HepG2 (cell line): ENCODE measurements around the gene CD28. TPM values are rescaled to one million over a fixed set of nuclear protein-coding genes. Genes with fewer than 3 reads are reported as not detected.

Source experiments
- ATAC-seq: fragments of 200-7000 bp; cut with Tn5 transposase; 3 replicates; pipeline ENCODE4 v1.9.1; 2020; ENCODE audit warnings: mild to moderate bottlenecking, moderate library complexity
- BruUV-seq: library from RNA; stranded (reverse); fragments of 400-500 nt; replicated peaks from 2 replicates; lab custom pipeline; 2021; lab: Mats Ljungman, UMichigan
- CTCF ChIA-PET: fragments of 300-600 bp; formaldehyde crosslinking; extraction: SDS; loops from one replicate; lab custom pipeline; 2021; ENCODE audit warnings: low total read pairs, inconsistent platforms, low intra/inter-chr PET ratio; lab: Yijun Ruan, JAX
- POLR2A ChIA-PET: fragments of 350-600 bp; sonication (Branson Sonifier 250); formaldehyde crosslinking; loops from one replicate; lab custom pipeline; 2020; ENCODE audit warnings: antibody characterized with exemption, inconsistent platforms; lab: Yijun Ruan, JAX
- DNase-seq: peaks from one replicate; pipeline ENCODE4 v3.0.0-alpha.2; 2015; ENCODE audit warnings: low spot score
- FAIRE-seq: peaks from 3 replicates; lab custom pipeline; 2011; peaks lifted over from hg19 to GRCh38; lab: Jason Lieb, UNC
- H2AFZ ChIP-seq: one replicate; pipeline ENCODE4 v1.6.1; 2011; ENCODE audit warnings: low read length, inconsistent platforms
- H3K27ac ChIP-seq: fragments of 300-600 bp; 3 replicates; pipeline ENCODE4 v1.8.0; 2011; ENCODE audit warnings: mixed run types, mild to moderate bottlenecking, mixed read lengths, low read length, inconsistent platforms; ENCODE audit not compliant: insufficient read depth; ENCODE audit errors: extremely low read length
- H3K27me3 ChIP-seq, 2 experiments: fragments of 200-600 bp in 1 of 2; 2 replicates in 1 of 2; 3 replicates in 1 of 2; pipeline versions ENCODE4 v1.6.0 to v1.8.0; 2011; ENCODE audit warnings: low read length in 2 of 2, mild to moderate bottlenecking in 2 of 2, moderate library complexity in 2 of 2, inconsistent platforms in 1 of 2; ENCODE audit not compliant: insufficient read depth in 2 of 2, control insufficient read depth in 1 of 2
- H3K36me3 ChIP-seq, 2 experiments: fragments of 200-600 bp in 1 of 2; replicated peaks in 1 of 2; 2 replicates in 1 of 2; 3 replicates in 1 of 2; pipeline versions ENCODE4 v1.5.1 to v1.8.0; 2011; ENCODE audit warnings: low read length in 2 of 2, inconsistent platforms in 1 of 2; ENCODE audit not compliant: insufficient read depth in 2 of 2, control insufficient read depth in 1 of 2
- H3K4me1 ChIP-seq: 2 replicates; pipeline ENCODE4 v1.5.1; 2012; ENCODE audit warnings: low read length, inconsistent platforms; ENCODE audit not compliant: insufficient read depth
- H3K4me2 ChIP-seq: 2 replicates; pipeline ENCODE4 v1.6.0; 2011; ENCODE audit warnings: low read depth, low read length, inconsistent platforms
- H3K4me3 ChIP-seq, 3 experiments: fragments of 200-600 bp in 1 of 3; sonication (generic), shearing (Covaris generic) in 1 of 3; replicated peaks in 1 of 3; 2 replicates each; pipeline ENCODE4 v1.5.1; 2011 to 2016; ENCODE audit warnings: low read length in 3 of 3, inconsistent platforms in 2 of 3, low read depth in 2 of 3, mild to moderate bottlenecking in 2 of 3, control low read depth in 1 of 3, mixed read lengths in 1 of 3; ENCODE audit not compliant: insufficient read depth in 1 of 3
- H3K79me2 ChIP-seq: one replicate; pipeline ENCODE4 v1.6.1; 2011; ENCODE audit warnings: low read length, inconsistent platforms; ENCODE audit not compliant: insufficient read depth
- H3K9ac ChIP-seq: 2 replicates; pipeline ENCODE4 v1.6.0; 2011; ENCODE audit warnings: mild to moderate bottlenecking, low read depth, low read length, inconsistent platforms; ENCODE audit not compliant: insufficient read depth
- H3K9me3 ChIP-seq: 2 replicates; pipeline ENCODE4 v1.5.1; 2012; ENCODE audit warnings: mild to moderate bottlenecking, low read length
- H4K20me1 ChIP-seq: 2 replicates; pipeline ENCODE4 v1.6.0; 2011; ENCODE audit warnings: inconsistent platforms, mild to moderate bottlenecking, low read length, moderate library complexity; ENCODE audit not compliant: insufficient read depth
- AHDC1 ChIP-seq: sonication (generic); formaldehyde crosslinking; IDR thresholded peaks from 2 replicates; pipeline ENCODE4 v1.5.1; 2020; ENCODE audit warnings: mild to moderate bottlenecking, missing genetic modification reagents, borderline replicate concordance
- ATM ChIP-seq: fragments of 450-650 bp; IDR thresholded peaks from 2 replicates; pipeline ENCODE4 v1.7.1; 2017; ENCODE audit warnings: mild to moderate bottlenecking, borderline replicate concordance
- CBX2 ChIP-seq, 2 experiments: fragments of 200-600 bp in 1 of 2; sonication (generic); formaldehyde crosslinking in 1 of 2; IDR thresholded peaks; 2 replicates each; pipeline versions ENCODE4 v1.7.0 to v1.8.1; 2018 to 2022; ENCODE audit warnings: low read depth in 2 of 2, low read length in 1 of 2, mild to moderate bottlenecking in 1 of 2, missing genetic modification reagents in 1 of 2
- DZIP1 ChIP-seq: sonication (generic); formaldehyde crosslinking; IDR thresholded peaks from 2 replicates; pipeline ENCODE4 v1.5.0; 2020; ENCODE audit warnings: mild to moderate bottlenecking, missing genetic modification reagents
- E2F2 ChIP-seq: sonication (generic); formaldehyde crosslinking; IDR thresholded peaks from 2 replicates; pipeline ENCODE4 v1.4.0; 2020; ENCODE audit warnings: missing genetic modification reagents, borderline replicate concordance
- ELF3 ChIP-seq: IDR thresholded peaks from 2 replicates; pipeline ENCODE4 v1.6.1; 2016; ENCODE audit warnings: missing genetic modification reagents, missing compliant biosample characterization
- FOXK2 ChIP-seq: fragments of 450-650 bp; IDR thresholded peaks from 2 replicates; pipeline ENCODE4 v1.6.1; 2016
- GMEB2 ChIP-seq: IDR thresholded peaks from 2 replicates; pipeline ENCODE4 v1.6.1; 2016; ENCODE audit warnings: missing biosample characterization, missing genetic modification reagents, low read depth
- HNRNPUL1 ChIP-seq: fragments of 200-400 bp; formaldehyde crosslinking; IDR thresholded peaks from 2 replicates; pipeline ENCODE4 v1.6.1; 2017; ENCODE audit warnings: low read depth, mild to moderate bottlenecking, low read length, moderate library complexity
- MED13 ChIP-seq: sonication (generic); formaldehyde crosslinking; IDR thresholded peaks from 2 replicates; pipeline ENCODE4 v1.5.0; 2020; ENCODE audit warnings: missing genetic modification reagents
- NCOA1 ChIP-seq: sonication (generic); formaldehyde crosslinking; IDR thresholded peaks from 2 replicates; pipeline ENCODE4 v1.9.0; 2021; ENCODE audit warnings: missing genetic modification reagents
- NFKBIZ ChIP-seq: IDR thresholded peaks from 2 replicates; pipeline ENCODE4 v1.6.1; 2018; ENCODE audit warnings: missing genetic modification reagents, missing compliant biosample characterization
- NKX3-1 ChIP-seq: sonication (generic); formaldehyde crosslinking; IDR thresholded peaks from 2 replicates; pipeline ENCODE4 v1.5.0; 2020; ENCODE audit warnings: missing genetic modification reagents
- PHF5A ChIP-seq: IDR thresholded peaks from one replicate; pipeline ENCODE4 v1.6.1; 2018; ENCODE audit warnings: low read depth, missing genetic modification reagents; ENCODE audit not compliant: unreplicated experiment
- ZNF7 ChIP-seq: IDR thresholded peaks from 2 replicates; pipeline ENCODE4 v1.6.1; 2016; ENCODE audit warnings: missing biosample characterization, missing genetic modification reagents
- WGBS: methylation state at CpG from one replicate; pipeline ENCODE4 v1.1.6; 2017; ENCODE audit warnings: low lambda C conversion rate; 5-methylcytosine and 5-hydroxymethylcytosine counted together
- in situ Hi-C: cut with HindIII; loops from 2 replicates; pipeline ENCODE4 v1.10.0; 2017; ENCODE audit warnings: low pct_unique_long_range_greater_than_20kb; ENCODE audit not compliant: extremely low pct_ligation_motif_present
- intact Hi-C: fragments of 100-400 bp; cut with micrococcal nuclease; formaldehyde crosslinking; loops from one replicate; pipeline ENCODE4 v1.10.0; 2022; ENCODE audit not compliant: unreplicated experiment
- polyA plus RNA-seq, 8 experiments: library from polyadenylated mRNA; depleted of rRNA in 3 of 8; stranded (reverse) in 7 of 8; unstranded in 1 of 8; fragments of >200 nt; fragmentation: Illumina TruSeq in 4 of 8; extraction: Trizol in 4 of 8; gene quantifications; 2 replicates each; pipeline versions ENCODE4 v1.2.1 to v1.2.3, GENCODE V29; 2011 to 2016; ENCODE audit warnings: low read depth in 4 of 8, missing spikeins in 1 of 8, mixed read lengths in 1 of 8; ENCODE audit not compliant: insufficient read depth in 1 of 8
- total RNA-seq, 5 experiments: library from RNA; depleted of rRNA; stranded (reverse); fragments of >200 nt; fragmentation: Illumina TruSeq; extraction: Trizol; gene quantifications; 2 replicates each; pipeline ENCODE4 v1.2.3, GENCODE V29; 2016; ENCODE audit warnings: low read depth in 1 of 5

CD28 gene
- total and polyA plus RNA-seq, 2 of the 13 experiments (the other 11 are each of a cell fraction or from before 2014, with no cell fraction given): not detected

GRCh38 chr2:203710226-203710625, 3.8 kb downstream of the CD28 start:
- FAIRE-seq (no peak), DNase-seq (no peak), ATAC-seq (no peak)
- Histone ChIP-seq H3K4me1 (peaks cover 45% of the 10 kb centered on the region), H3K9me3 (no peaks in the 10 kb centered on the region), H2AFZ (no peak overlapping the region), H3K36me3 (no peaks in the 10 kb centered on the region), H3K27me3 (no peaks in the 10 kb centered on the region), H3K4me3 (no peak overlapping the region), H3K9ac (no peak overlapping the region), H4K20me1 (no peaks in the 10 kb centered on the region), H3K4me2 (no peak overlapping the region), H3K27ac (no peak overlapping the region), H3K79me2 (no peaks in the 10 kb centered on the region)
- 44% methylated on average over 4 of the region's 4 CpGs for WGBS
- ChIA-PET POLR2A (no interaction called here), CTCF (no interaction called here)
- no TSS peak for BruUV-seq
- intact Hi-C loops (loop anchor here (5.0 kb wide), 1 partner anchor 72 kb away; no protein-coding TSS in a partner anchor), in situ Hi-C loops (no loop called here)
- TF ChIP-seq PHF5A (CRISPR knock-in tag) (no peak), AHDC1 (CRISPR knock-in tag) (no peak), GMEB2 (CRISPR knock-in tag) (no peak), HNRNPUL1 (no peak), ATM (no peak), CBX2 (IDR thresholded peaks at IDR 0.05; ENCODE audit: low read depth, low read length) (no peak), CBX2 (CRISPR knock-in tag; IDR thresholded peaks at IDR 0.05; ENCODE audit: low read depth) (no peak), NFKBIZ (CRISPR knock-in tag) (no peak), FOXK2 (no peak), MED13 (no peak), DZIP1 (CRISPR knock-in tag) (no peak), NKX3-1 (CRISPR knock-in tag) (no peak), ZNF7 (no peak), NCOA1 (no peak), ELF3 (CRISPR knock-in tag) (no peak), E2F2 (no peak)
